Fibroblast of lung (primary cell): Measurements from ENCODE around the gene RNF115. TPM values are rescaled to one million over a fixed set of nuclear protein-coding genes. Genes with fewer than 3 reads are reported as not detected.

Experiments used
- DNase-seq, 2 donors: peaks; one replicate each; pipeline versions ENCODE4 v3.0.0 to v3.0.0-alpha.2; 2010; ENCODE audit warnings: low read depth in 2 of 2
- H2AFZ ChIP-seq: 2 replicates; pipeline ENCODE4 v1.5.1; 2012; ENCODE audit warnings: low read length, control low read depth, inconsistent platforms
- H3K27ac ChIP-seq: 2 replicates; pipeline ENCODE4 v1.5.1; 2011; ENCODE audit warnings: low read length, control low read depth; ENCODE audit not compliant: insufficient read depth
- H3K27me3 ChIP-seq: 2 replicates; pipeline ENCODE4 v1.5.1; 2011; ENCODE audit warnings: mild to moderate bottlenecking, low read length; ENCODE audit not compliant: control insufficient read depth, insufficient read depth
- H3K36me3 ChIP-seq: 2 replicates; pipeline ENCODE4 v1.5.1; 2011; ENCODE audit warnings: low read length; ENCODE audit not compliant: control insufficient read depth, insufficient read depth
- H3K4me1 ChIP-seq: 2 replicates; pipeline ENCODE4 v1.5.1; 2011; ENCODE audit warnings: low read length; ENCODE audit not compliant: control insufficient read depth, insufficient read depth; ENCODE audit errors: extremely low read depth
- H3K4me2 ChIP-seq: 2 replicates; pipeline ENCODE4 v1.5.1; 2011; ENCODE audit warnings: low read length, control low read depth; ENCODE audit not compliant: insufficient read depth; ENCODE audit errors: extremely low read depth
- H3K4me3 ChIP-seq, 4 experiments: fragments of 200-600 bp in 1 of 4; sonication (generic) in 1 of 4; replicated peaks in 1 of 4; 2 replicates each; pipeline ENCODE4 v1.5.1; 2011 to 2016; ENCODE audit warnings: low read length in 4 of 4, low read depth in 3 of 4, mild to moderate bottlenecking in 3 of 4, control low read depth in 2 of 4, inconsistent platforms in 1 of 4, mixed read lengths in 1 of 4; ENCODE audit not compliant: insufficient read depth in 1 of 4; ENCODE audit errors: control extremely low read depth in 1 of 4
- H3K79me2 ChIP-seq: 2 replicates; pipeline ENCODE4 v1.5.1; 2012; ENCODE audit warnings: mild to moderate bottlenecking, low read length, inconsistent platforms; ENCODE audit not compliant: control insufficient read depth, insufficient read depth
- H3K9ac ChIP-seq: 2 replicates; pipeline ENCODE4 v1.5.1; 2011; ENCODE audit warnings: mild to moderate bottlenecking, low read length, control low read depth; ENCODE audit not compliant: insufficient read depth
- H3K9me3 ChIP-seq: 2 replicates; pipeline ENCODE4 v1.5.1; 2012; ENCODE audit warnings: low read depth, low read length; ENCODE audit not compliant: control insufficient read depth, insufficient read depth
- H4K20me1 ChIP-seq: 2 replicates; pipeline ENCODE4 v1.5.1; 2011; ENCODE audit warnings: low read length; ENCODE audit not compliant: control insufficient read depth, insufficient read depth; ENCODE audit errors: extremely low read depth
- EZH2 ChIP-seq: IDR thresholded peaks from 2 replicates; pipeline ENCODE4 v1.5.1; 2012; ENCODE audit warnings: low read length, control low read depth, mild to moderate bottlenecking; ENCODE audit errors: missing control alignments
- polyA plus RNA-seq, 2 donors: library from polyadenylated mRNA; depleted of rRNA in 1 of 2; stranded (reverse) in 1 of 2; unstranded in 1 of 2; fragments of >200 nt; gene quantifications; 2 replicates each; pipeline ENCODE4 v1.2.1, GENCODE V29; 2011 to 2012; ENCODE audit warnings: missing spikeins in 1 of 2
- total RNA-seq: library from RNA; depleted of rRNA; stranded (reverse); fragments of >200 nt; gene quantifications from 2 replicates; pipeline ENCODE4 v1.2.1, GENCODE V29; 2014
- TF ChIP-seq, protein P1 (sequence below), 2 donors: IDR thresholded peaks in 1 of 2; conservative IDR thresholded peaks in 1 of 2; 1 replicate in 1 of 2; 2 replicates in 1 of 2; pipeline ENCODE4 v1.5.1; 2011 to 2012; ENCODE audit warnings: low read length in 2 of 2, control low read depth in 1 of 2, inconsistent platforms in 1 of 2, low read depth in 1 of 2, mild to moderate bottlenecking in 1 of 2

The RNF115 gene
- total and polyA plus RNA-seq, 2 donors (not counting 1 experiment from before 2014, with no cell fraction given), result 16.2 to 19.8 TPM

DNA sequence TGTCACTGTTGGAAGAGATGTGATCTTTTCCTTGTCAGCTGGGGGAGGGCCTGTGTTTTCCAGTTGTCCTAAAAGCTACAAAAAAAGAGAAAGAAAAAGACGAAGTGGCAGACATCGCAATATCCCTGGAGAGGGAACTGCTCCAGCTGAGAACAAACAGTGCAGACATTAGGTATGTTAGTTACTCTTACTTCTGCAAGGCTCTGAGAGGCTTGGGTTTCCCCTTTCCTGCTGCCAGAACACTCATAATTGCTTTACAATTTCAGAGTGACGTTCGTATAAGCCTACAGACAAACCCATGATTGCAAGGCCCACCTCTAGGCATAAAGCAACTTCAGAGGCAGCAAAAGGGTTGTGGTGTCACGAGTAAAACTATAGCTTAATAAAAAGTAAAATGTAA is 73.5 kb downstream of the RNF115 start:
- peaks cover 7% of the 10 kb centered on the region for H3K4me1 ChIP-seq
- H3K27ac ChIP-seq, result no peak overlapping the region
- DNase-seq, result peak in 1 of 2 donors; percentile 22
- peaks cover 9% of the 10 kb centered on the region for H3K36me3 ChIP-seq
- no peaks in the 10 kb centered on the region for H3K79me2 ChIP-seq
- H3K4me2 ChIP-seq, result no peak overlapping the region
- no peaks in the 10 kb centered on the region for H3K9me3 ChIP-seq
- H4K20me1 ChIP-seq, result no peaks in the 10 kb centered on the region
- H2AFZ ChIP-seq, result no peak overlapping the region
- no peak for TF ChIP-seq EZH2
- TF ChIP-seq, protein P1, sequence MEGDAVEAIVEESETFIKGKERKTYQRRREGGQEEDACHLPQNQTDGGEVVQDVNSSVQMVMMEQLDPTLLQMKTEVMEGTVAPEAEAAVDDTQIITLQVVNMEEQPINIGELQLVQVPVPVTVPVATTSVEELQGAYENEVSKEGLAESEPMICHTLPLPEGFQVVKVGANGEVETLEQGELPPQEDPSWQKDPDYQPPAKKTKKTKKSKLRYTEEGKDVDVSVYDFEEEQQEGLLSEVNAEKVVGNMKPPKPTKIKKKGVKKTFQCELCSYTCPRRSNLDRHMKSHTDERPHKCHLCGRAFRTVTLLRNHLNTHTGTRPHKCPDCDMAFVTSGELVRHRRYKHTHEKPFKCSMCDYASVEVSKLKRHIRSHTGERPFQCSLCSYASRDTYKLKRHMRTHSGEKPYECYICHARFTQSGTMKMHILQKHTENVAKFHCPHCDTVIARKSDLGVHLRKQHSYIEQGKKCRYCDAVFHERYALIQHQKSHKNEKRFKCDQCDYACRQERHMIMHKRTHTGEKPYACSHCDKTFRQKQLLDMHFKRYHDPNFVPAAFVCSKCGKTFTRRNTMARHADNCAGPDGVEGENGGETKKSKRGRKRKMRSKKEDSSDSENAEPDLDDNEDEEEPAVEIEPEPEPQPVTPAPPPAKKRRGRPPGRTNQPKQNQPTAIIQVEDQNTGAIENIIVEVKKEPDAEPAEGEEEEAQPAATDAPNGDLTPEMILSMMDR (conservative IDR thresholded peaks at IDR 0.05 in 1 of 2, IDR thresholded peaks at IDR 0.05 in 1 of 2; ENCODE audit: low read depth in 1 of 2, low read length in 2 of 2), result no peak
- H3K4me3 ChIP-seq, result no peak overlapping the region
- H3K9ac ChIP-seq, result no peak overlapping the region
- H3K27me3 ChIP-seq, result no peaks in the 10 kb centered on the region

DNA sequence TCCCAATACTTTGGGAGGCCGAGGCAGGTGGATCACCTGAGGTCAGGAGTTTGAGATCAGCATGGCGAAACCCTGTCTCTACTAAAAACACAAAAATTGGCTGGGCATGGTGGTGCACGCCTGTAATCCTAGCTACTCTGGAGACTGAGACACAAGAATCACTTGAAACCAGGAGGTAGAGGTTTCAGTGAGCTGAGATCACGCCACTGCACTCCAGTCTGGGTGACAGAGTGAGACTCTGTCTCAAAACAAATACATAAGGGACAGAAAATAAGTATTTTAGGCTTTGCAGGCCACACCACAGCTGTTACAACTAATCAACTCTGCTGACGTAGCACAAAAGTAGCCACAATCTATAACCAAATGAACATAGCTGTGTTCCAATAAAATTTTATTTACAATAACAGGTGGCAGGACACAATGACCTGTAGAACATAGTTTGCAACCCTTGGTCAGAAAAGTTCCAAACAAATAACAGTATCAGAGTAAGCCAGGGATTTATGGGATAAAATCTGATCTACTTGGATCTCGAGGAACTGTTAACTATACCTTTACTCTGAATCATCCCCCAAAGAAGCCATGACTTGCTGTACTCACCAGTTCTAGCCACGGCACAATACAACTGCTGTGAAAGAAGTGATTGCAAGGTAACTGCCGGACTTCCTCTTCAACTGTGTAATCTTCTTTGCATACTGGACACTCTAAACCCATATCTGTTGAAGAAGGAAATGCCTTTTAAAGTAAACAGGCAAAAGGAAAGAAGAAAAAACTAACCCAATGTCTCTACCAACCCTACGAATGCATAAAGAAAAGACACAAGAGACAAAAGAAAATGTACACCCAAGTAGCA is 76.3 kb downstream of the RNF115 start:
- peaks cover 7% of the 10 kb centered on the region for H3K4me1 ChIP-seq
- H3K4me2 ChIP-seq, result no peak overlapping the region
- H3K79me2 ChIP-seq, result no peaks in the 10 kb centered on the region
- no peaks in the 10 kb centered on the region for H4K20me1 ChIP-seq
- DNase-seq, result no peak
- H3K9ac ChIP-seq, result no peak overlapping the region
- H3K4me3 ChIP-seq, result no peak overlapping the region
- no peak overlapping the region for H3K27ac ChIP-seq
- TF ChIP-seq, protein P1 (conservative IDR thresholded peaks at IDR 0.05 in 1 of 2, IDR thresholded peaks at IDR 0.05 in 1 of 2; ENCODE audit: low read depth in 1 of 2, low read length in 2 of 2), result no peak
- no peak overlapping the region for H2AFZ ChIP-seq
- H3K27me3 ChIP-seq, result no peaks in the 10 kb centered on the region
- H3K9me3 ChIP-seq, result no peaks in the 10 kb centered on the region
- H3K36me3 ChIP-seq, result peaks cover 9% of the 10 kb centered on the region

DNA sequence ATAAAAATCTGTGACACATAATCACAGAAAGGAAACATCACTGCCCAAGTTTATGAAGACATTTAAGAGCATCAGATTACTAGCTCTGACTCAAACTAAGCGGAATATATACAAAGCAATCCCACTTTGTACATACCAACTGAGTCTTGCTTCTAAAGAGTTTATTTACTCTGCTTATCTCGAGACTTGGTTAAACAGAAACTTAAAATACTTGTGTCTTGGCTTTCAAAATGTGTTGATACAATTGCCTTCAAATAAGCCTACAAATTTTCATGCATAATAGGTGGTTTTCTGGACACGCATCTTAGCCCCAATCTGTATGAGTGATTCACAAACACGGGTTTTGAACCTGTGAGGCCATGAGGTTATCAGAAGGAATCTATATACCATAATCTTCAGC is 83.6 kb downstream of the RNF115 start:
- H3K4me2 ChIP-seq, result no peak overlapping the region
- H3K9ac ChIP-seq, result no peak overlapping the region
- H3K9me3 ChIP-seq, result no peaks in the 10 kb centered on the region
- peak overlapping the region in 1 of 4 experiments; percentile 16 for H3K4me3 ChIP-seq
- no peaks in the 10 kb centered on the region for H3K27me3 ChIP-seq
- peaks cover 5% of the 10 kb centered on the region for H3K4me1 ChIP-seq
- no peaks in the 10 kb centered on the region for H4K20me1 ChIP-seq
- no peak overlapping the region for H3K27ac ChIP-seq
- no peak overlapping the region for H2AFZ ChIP-seq
- H3K36me3 ChIP-seq, result peaks cover 3% of the 10 kb centered on the region
- DNase-seq, result peak; percentile 93 to 95
- TF ChIP-seq, protein P1 (conservative IDR thresholded peaks at IDR 0.05 in 1 of 2, IDR thresholded peaks at IDR 0.05 in 1 of 2; ENCODE audit: low read depth in 1 of 2, low read length in 2 of 2), result no peak
- no peak for TF ChIP-seq EZH2
- H3K79me2 ChIP-seq, result no peaks in the 10 kb centered on the region
